Measurements from ENCODE around the gene ACER3.
"Not testable (repeated sequence)": the region's sequence is repeated elsewhere in the genome, so short reads cannot be mapped to it uniquely, and the experiment has no call there.

Gene ACER3

DNA sequence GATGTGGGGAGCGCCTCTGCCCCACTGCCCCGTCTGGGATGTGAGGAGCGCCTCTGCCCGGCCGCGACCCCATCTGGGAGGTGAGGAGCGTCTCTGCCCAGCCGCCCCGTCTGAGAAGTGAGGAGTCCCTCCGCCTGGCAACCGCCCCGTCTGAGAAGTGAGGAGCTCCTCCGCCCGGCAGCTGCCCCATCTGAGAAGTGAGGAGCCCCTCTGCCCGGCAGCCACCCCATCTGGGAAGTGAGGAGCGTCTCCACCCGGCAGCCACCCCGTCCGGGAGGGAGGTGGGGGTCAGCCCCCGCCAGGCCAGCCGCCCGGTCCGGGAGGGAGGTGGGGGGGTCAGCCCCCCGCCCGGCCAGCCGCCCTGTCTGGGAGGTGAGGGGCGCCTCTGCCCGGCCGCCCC is 39.3 kb upstream of the ACER3 start:
- DNase-seq; H2AK5ac ChIP-seq (ENCODE audit: low read length); H2BK15ac ChIP-seq (replicated peaks; ENCODE audit: low read depth); H3K36me3 ChIP-seq (ENCODE audit: control insufficient read depth, insufficient read depth, low read length); H3K4me2 ChIP-seq (ENCODE audit: low read length); H3K56ac ChIP-seq (ENCODE audit: low read length); H3K27me3 ChIP-seq (ENCODE audit: insufficient read depth, low read length, poor library complexity); H3K79me2 ChIP-seq (ENCODE audit: control insufficient read depth, insufficient read depth, low read length); H2BK5ac ChIP-seq (ENCODE audit: low read length); H3K18ac ChIP-seq (ENCODE audit: low read length); H3K27ac ChIP-seq (ENCODE audit: low read depth, low read length); H4K5ac ChIP-seq (ENCODE audit: low read length); H3K9ac ChIP-seq (ENCODE audit: low read length); H2BK120ac ChIP-seq (ENCODE audit: low read depth, low read length); H3K79me1 ChIP-seq (ENCODE audit: low read length); H3K4me3 ChIP-seq (ENCODE audit: low read length); H3K23ac ChIP-seq (ENCODE audit: low read length); H4K8ac ChIP-seq (ENCODE audit: low read depth, low read length); H3K4me1 ChIP-seq (ENCODE audit: control insufficient read depth, low read depth, low read length); H3K4ac ChIP-seq (ENCODE audit: low read depth, low read length): not testable (repeated sequence)
- no CpG with 5 or more reads among the region's 29 CpGs for WGBS (ENCODE audit: extremely low coverage, insufficient coverage, low lambda C conversion rate)

- Histone ChIP-seq H3K79me2 (ENCODE audit: control insufficient read depth, insufficient read depth, low read length) (no peaks in the 10 kb centered on the region), H2BK5ac (ENCODE audit: low read length) (no peak overlapping the region), H4K8ac (ENCODE audit: low read depth, low read length) (no peak overlapping the region), H2AK5ac (ENCODE audit: low read length) (no peak overlapping the region), H3K27ac (ENCODE audit: low read depth, low read length) (no peak overlapping the region), H2BK120ac (ENCODE audit: low read depth, low read length) (no peak overlapping the region), H2BK15ac (replicated peaks; ENCODE audit: low read depth) (no peak overlapping the region), H3K27me3 (ENCODE audit: insufficient read depth, low read length, poor library complexity) (no peaks in the 10 kb centered on the region), H3K4ac (ENCODE audit: low read depth, low read length) (no peak overlapping the region), H3K18ac (ENCODE audit: low read length) (no peak overlapping the region), H3K79me1 (ENCODE audit: low read length) (no peaks in the 10 kb centered on the region), H3K4me2 (ENCODE audit: low read length) (no peak overlapping the region), H4K5ac (ENCODE audit: low read length) (no peak overlapping the region), H3K23ac (ENCODE audit: low read length) (no peak overlapping the region), H3K4me3 (ENCODE audit: low read length) (no peak overlapping the region), H3K56ac (ENCODE audit: low read length) (no peak overlapping the region), H3K9ac (ENCODE audit: low read length) (no peak overlapping the region), H3K4me1 (ENCODE audit: control insufficient read depth, low read depth, low read length) (peaks cover 5% of the 10 kb centered on the region), H3K36me3 (ENCODE audit: control insufficient read depth, insufficient read depth, low read length) (no peaks in the 10 kb centered on the region)
- no CpG with 5 or more reads among the region's 1 CpG for WGBS (ENCODE audit: extremely low coverage, insufficient coverage, low lambda C conversion rate)
- DNase-seq: no peak
Observed at GRCh38 chr11:76822406-76822805, 38.3 kb upstream of the ACER3 start.

GRCh38 chr11:76823481-76824028 is 37.2 kb upstream of the ACER3 start:
- Histone ChIP-seq H2BK5ac (ENCODE audit: low read length) (peak overlapping the region; percentile 78), H4K5ac (ENCODE audit: low read length) (no peak overlapping the region), H2BK120ac (ENCODE audit: low read depth, low read length) (peak overlapping the region; percentile 0), H3K9ac (ENCODE audit: low read length) (no peak overlapping the region), H3K79me2 (ENCODE audit: control insufficient read depth, insufficient read depth, low read length) (no peaks in the 10 kb centered on the region), H3K18ac (ENCODE audit: low read length) (no peak overlapping the region), H3K4me2 (ENCODE audit: low read length) (no peak overlapping the region), H3K27ac (ENCODE audit: low read depth, low read length) (no peak overlapping the region), H3K4me1 (ENCODE audit: control insufficient read depth, low read depth, low read length) (peaks cover 5% of the 10 kb centered on the region), H4K8ac (ENCODE audit: low read depth, low read length) (no peak overlapping the region), H3K4ac (ENCODE audit: low read depth, low read length) (no peak overlapping the region), H3K56ac (ENCODE audit: low read length) (peak overlapping the region; percentile 81), H3K4me3 (ENCODE audit: low read length) (no peak overlapping the region), H2AK5ac (ENCODE audit: low read length) (no peak overlapping the region), H3K23ac (ENCODE audit: low read length) (no peak overlapping the region), H3K27me3 (ENCODE audit: insufficient read depth, low read length, poor library complexity) (no peaks in the 10 kb centered on the region), H3K36me3 (ENCODE audit: control insufficient read depth, insufficient read depth, low read length) (no peaks in the 10 kb centered on the region), H3K79me1 (ENCODE audit: low read length) (no peaks in the 10 kb centered on the region), H2BK15ac (replicated peaks; ENCODE audit: low read depth) (no peak overlapping the region)
- peak; percentile 93 for DNase-seq
- WGBS (ENCODE audit: extremely low coverage, insufficient coverage, low lambda C conversion rate): no CpG with 5 or more reads among the region's 9 CpGs

- Histone ChIP-seq H3K4me3 (ENCODE audit: low read length) (no peak overlapping the region), H4K5ac (ENCODE audit: low read length) (no peak overlapping the region), H3K79me2 (ENCODE audit: control insufficient read depth, insufficient read depth, low read length) (no peaks in the 10 kb centered on the region), H4K8ac (ENCODE audit: low read depth, low read length) (no peak overlapping the region), H3K4ac (ENCODE audit: low read depth, low read length) (no peak overlapping the region), H3K18ac (ENCODE audit: low read length) (no peak overlapping the region), H3K9ac (ENCODE audit: low read length) (no peak overlapping the region), H2BK15ac (replicated peaks; ENCODE audit: low read depth) (no peak overlapping the region), H3K56ac (ENCODE audit: low read length) (peak overlapping the region; percentile 28), H2AK5ac (ENCODE audit: low read length) (no peak overlapping the region), H3K4me2 (ENCODE audit: low read length) (no peak overlapping the region), H3K79me1 (ENCODE audit: low read length) (no peaks in the 10 kb centered on the region), H2BK120ac (ENCODE audit: low read depth, low read length) (peak overlapping the region; percentile 0), H3K27me3 (ENCODE audit: insufficient read depth, low read length, poor library complexity) (no peaks in the 10 kb centered on the region), H3K23ac (ENCODE audit: low read length) (no peak overlapping the region), H3K27ac (ENCODE audit: low read depth, low read length) (no peak overlapping the region), H2BK5ac (ENCODE audit: low read length) (no peak overlapping the region), H3K4me1 (ENCODE audit: control insufficient read depth, low read depth, low read length) (peaks cover 5% of the 10 kb centered on the region), H3K36me3 (ENCODE audit: control insufficient read depth, insufficient read depth, low read length) (no peaks in the 10 kb centered on the region)
- WGBS (ENCODE audit: extremely low coverage, insufficient coverage, low lambda C conversion rate): no CpG with 5 or more reads among the region's 9 CpGs
- no peak for DNase-seq
Observed at GRCh38 chr11:76824083-76824939, 36.4 kb upstream of the ACER3 start.

GRCh38 chr11:76824980-76825725 is 35.6 kb upstream of the ACER3 start:
- Histone ChIP-seq H3K4me3 (ENCODE audit: low read length) (no peak overlapping the region), H2BK5ac (ENCODE audit: low read length) (no peak overlapping the region), H3K56ac (ENCODE audit: low read length) (no peak overlapping the region), H4K8ac (ENCODE audit: low read depth, low read length) (no peak overlapping the region), H3K36me3 (ENCODE audit: control insufficient read depth, insufficient read depth, low read length) (no peaks in the 10 kb centered on the region), H3K4ac (ENCODE audit: low read depth, low read length) (no peak overlapping the region), H2BK120ac (ENCODE audit: low read depth, low read length) (no peak overlapping the region), H3K79me2 (ENCODE audit: control insufficient read depth, insufficient read depth, low read length) (no peaks in the 10 kb centered on the region), H2AK5ac (ENCODE audit: low read length) (no peak overlapping the region), H3K9ac (ENCODE audit: low read length) (no peak overlapping the region), H3K4me1 (ENCODE audit: control insufficient read depth, low read depth, low read length) (peaks cover 5% of the 10 kb centered on the region), H2BK15ac (replicated peaks; ENCODE audit: low read depth) (no peak overlapping the region), H3K23ac (ENCODE audit: low read length) (no peak overlapping the region), H3K18ac (ENCODE audit: low read length) (no peak overlapping the region), H3K27me3 (ENCODE audit: insufficient read depth, low read length, poor library complexity) (no peaks in the 10 kb centered on the region), H3K4me2 (ENCODE audit: low read length) (no peak overlapping the region), H4K5ac (ENCODE audit: low read length) (no peak overlapping the region), H3K79me1 (ENCODE audit: low read length) (no peaks in the 10 kb centered on the region), H3K27ac (ENCODE audit: low read depth, low read length) (no peak overlapping the region)
- no peak for DNase-seq
- WGBS (ENCODE audit: extremely low coverage, insufficient coverage, low lambda C conversion rate): no CpG with 5 or more reads among the region's 5 CpGs
